Left colon (tissue), 2 donors: ENCODE measurements around the gene FCGR3A. TPM values are rescaled to one million over a fixed set of nuclear protein-coding genes. Genes with fewer than 3 reads are reported as not detected.

Experiments used
- total RNA-seq, 2 donors: library from RNA; stranded (reverse); fragmentation: NEBNext Ultra II Directional; extraction: Animal tissue kit (Norgen Biotek cat#: 25700); gene quantifications; one replicate each; pipeline ENCODE4 v1.2.1, GENCODE V29; 2021
- donor health status: DM: no; HTN: no; CAD: no.
- donor health status: DM: yes; HTN: yes; CAD: no.

Gene FCGR3A
- total RNA-seq, 2 donors from 2014 or later = 3.7 to 11.7 TPM

Other genes with a start within 250 kb of the FCGR3A start
- gene MPZ, start 239.8 kb downstream of the FCGR3A start, total RNA-seq = 1 to 10 TPM; 1.3 to 5.0 TPM
- 100 to 1,000 TPM; 264 to 266 TPM for gene SDHC, start 235.4 kb downstream of the FCGR3A start, total RNA-seq
- not detected for gene CFAP126, start 181.9 kb downstream of the FCGR3A start, total RNA-seq
- 10 to 100 TPM in 1 of 2 donors, 1 to 10 TPM in 1; 5.5 to 17.4 TPM for gene FCGR2A, start 44.4 kb downstream of the FCGR3A start, total RNA-seq
- gene HSPA6, start 25.3 kb downstream of the FCGR3A start, total RNA-seq = 1 to 10 TPM in 1 of 2 donors, under 1 TPM in 1; 0.64 to 1.4 TPM
- gene FCGR3B, start 81.4 kb upstream of the FCGR3A start, total RNA-seq = under 1 TPM; 0.50 to 0.58 TPM
- 10 to 100 TPM in 1 of 2 donors, 1 to 10 TPM in 1; 5.1 to 10.0 TPM for gene FCGR2B, start 113.3 kb upstream of the FCGR3A start, total RNA-seq
- 1 to 10 TPM in 1 of 2 donors, under 1 TPM in 1; 0.34 to 1.6 TPM for gene FCRLA, start 157.4 kb upstream of the FCGR3A start, total RNA-seq
- not detected for gene FCRLB, start 171.7 kb upstream of the FCGR3A start, total RNA-seq
- gene DUSP12, start 200.0 kb upstream of the FCGR3A start, total RNA-seq = 10 to 100 TPM; 13.3 to 17.4 TPM
- 10 to 100 TPM; 23.8 to 26.1 TPM for gene ATF6, start 216.5 kb upstream of the FCGR3A start, total RNA-seq